Gastrocnemius medialis (tissue), 4 donors: ENCODE measurements around the gene FAM240B.

Experiments
- POLR2A ChIP-seq, 2 donors: fragments of 450-650 bp; IDR thresholded peaks; one replicate each; pipeline ENCODE4 v1.6.1; 2017; ENCODE audit warnings: antibody characterized with exemption in 2 of 2, mild to moderate bottlenecking in 2 of 2, moderate library complexity in 2 of 2
- TF ChIP-seq, protein P1 (sequence below), 5 experiments: fragments of 450-650 bp in 3 of 5; fragments of 200-600 bp in 2 of 5; sonication (generic) in 2 of 5; IDR thresholded peaks in 4 of 5; conservative IDR thresholded peaks in 1 of 5; 1 replicate in 4 of 5; 2 replicates in 1 of 5; pipeline ENCODE4 v1.5.1; 2016 to 2019; ENCODE audit warnings: antibody characterized with exemption in 5 of 5, mild to moderate bottlenecking in 3 of 5, moderate library complexity in 3 of 5

DNA sequence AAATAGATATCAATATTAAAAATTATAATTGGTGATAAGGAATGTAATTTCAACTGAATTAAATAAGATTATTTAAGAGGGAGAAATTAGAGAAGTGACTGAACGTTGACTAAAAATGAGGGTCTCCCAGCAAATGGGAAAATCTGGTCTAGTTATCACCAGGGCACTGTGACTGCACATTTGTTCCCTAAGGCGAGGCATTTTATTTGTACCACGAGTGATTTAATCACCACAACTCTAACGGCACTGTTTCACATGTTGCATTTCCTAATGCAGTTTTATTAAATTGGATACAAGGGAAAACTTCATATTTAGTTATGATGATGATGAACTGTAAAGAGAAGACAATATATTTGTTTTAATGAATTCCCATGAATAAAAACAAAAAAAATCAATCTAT is 26.4 kb upstream of the FAM240B start:
- TF ChIP-seq, protein P1, sequence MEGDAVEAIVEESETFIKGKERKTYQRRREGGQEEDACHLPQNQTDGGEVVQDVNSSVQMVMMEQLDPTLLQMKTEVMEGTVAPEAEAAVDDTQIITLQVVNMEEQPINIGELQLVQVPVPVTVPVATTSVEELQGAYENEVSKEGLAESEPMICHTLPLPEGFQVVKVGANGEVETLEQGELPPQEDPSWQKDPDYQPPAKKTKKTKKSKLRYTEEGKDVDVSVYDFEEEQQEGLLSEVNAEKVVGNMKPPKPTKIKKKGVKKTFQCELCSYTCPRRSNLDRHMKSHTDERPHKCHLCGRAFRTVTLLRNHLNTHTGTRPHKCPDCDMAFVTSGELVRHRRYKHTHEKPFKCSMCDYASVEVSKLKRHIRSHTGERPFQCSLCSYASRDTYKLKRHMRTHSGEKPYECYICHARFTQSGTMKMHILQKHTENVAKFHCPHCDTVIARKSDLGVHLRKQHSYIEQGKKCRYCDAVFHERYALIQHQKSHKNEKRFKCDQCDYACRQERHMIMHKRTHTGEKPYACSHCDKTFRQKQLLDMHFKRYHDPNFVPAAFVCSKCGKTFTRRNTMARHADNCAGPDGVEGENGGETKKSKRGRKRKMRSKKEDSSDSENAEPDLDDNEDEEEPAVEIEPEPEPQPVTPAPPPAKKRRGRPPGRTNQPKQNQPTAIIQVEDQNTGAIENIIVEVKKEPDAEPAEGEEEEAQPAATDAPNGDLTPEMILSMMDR (IDR thresholded peaks at IDR 0.05 in 4 of 5, conservative IDR thresholded peaks at IDR 0.05 in 1 of 5): no peak
- no peak for TF ChIP-seq POLR2A (IDR thresholded peaks at IDR 0.05)
